Putamen (tissue), 1 donor: ENCODE data around the gene KIAA1671.
"Not testable (repeated sequence)": the region's sequence is repeated elsewhere in the genome, so short reads cannot be mapped to it uniquely, and the experiment has no call there.

Source experiments
- DNase-seq: peaks from one replicate; pipeline ENCODE4 v3.0.0-alpha.2; 2016; ENCODE audit warnings: low spot score

The KIAA1671 gene

DNA sequence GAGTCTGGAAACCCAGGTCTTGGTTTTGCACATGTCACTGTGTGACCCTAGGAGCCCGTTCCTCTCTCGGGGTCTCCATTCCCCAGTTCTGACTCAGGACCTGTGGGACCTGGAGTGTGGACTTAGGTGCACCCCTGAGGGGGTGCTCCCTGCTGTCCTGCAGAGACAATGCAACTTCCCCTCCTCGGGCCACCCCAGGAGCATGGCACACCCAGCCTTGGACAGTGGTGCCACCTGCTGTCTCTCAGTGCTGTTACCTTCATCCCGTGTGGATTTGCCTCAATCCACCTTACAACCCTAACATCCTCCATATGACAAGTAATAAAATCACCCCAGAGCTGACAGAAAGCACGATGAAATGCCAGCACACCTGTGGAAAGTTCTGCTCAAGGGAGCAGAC is 219.6 kb downstream of the KIAA1671 start:
- no peak for DNase-seq

DNA sequence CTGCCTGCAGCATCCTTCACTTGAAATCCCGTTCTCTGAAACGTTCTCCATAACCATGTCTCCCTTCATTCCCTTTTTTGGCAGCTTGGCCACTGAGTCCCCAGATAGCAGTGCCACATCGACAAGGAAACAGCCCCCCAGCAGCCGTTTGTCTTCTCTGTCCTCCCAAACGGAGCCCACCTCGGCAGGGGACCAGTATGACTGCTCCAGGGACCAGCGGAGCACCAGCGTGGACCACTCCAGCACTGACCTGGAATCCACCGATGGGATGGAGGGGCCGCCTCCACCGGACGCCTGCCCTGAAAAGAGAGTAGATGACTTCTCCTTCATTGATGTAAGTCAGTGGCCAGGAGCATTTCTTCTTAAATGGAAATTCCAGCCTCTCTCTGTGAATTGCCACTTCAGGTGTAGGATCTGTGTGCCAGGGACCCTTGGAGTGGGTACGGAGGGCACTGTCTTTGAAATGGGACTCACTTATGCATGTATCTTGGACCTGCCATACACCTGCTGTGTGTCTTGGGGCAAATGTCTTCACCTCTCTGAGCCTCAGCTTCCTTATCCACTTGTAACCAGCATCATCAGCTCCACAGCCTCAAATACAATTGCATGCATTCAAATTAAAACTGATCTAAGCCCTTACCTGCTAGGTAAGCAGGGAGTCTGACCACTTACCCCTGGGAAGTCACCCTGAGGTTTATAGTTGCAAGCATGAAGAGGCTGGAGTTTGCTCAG is 221.8 kb downstream of the KIAA1671 start:
- DNase-seq: no peak

DNA sequence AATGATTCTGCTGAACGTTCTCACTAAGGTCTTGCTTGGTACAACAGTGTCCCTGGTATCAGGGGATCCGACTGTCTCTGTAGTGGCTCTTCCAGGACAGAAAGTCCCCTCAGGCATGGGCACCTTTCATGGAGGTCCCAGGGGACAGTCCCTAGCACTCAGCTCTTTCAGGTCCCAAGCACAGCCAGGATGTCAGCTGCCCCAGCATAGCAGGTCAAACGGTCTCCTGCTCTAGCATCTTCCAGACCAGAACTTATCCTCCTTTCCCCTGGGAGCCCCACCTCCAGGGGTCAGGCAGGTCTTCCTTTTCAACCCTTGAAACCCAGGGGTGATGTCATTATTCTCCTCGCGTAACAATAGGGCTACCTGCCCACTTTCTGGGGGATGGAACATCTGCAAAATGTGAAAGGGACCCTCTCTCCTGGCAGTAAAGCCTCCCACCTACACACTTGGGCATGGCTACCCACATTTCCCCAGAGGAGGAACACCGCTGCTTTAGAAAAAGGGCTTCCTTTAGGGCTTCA is 222.4 kb downstream of the KIAA1671 start:
- DNase-seq: no peak

DNA sequence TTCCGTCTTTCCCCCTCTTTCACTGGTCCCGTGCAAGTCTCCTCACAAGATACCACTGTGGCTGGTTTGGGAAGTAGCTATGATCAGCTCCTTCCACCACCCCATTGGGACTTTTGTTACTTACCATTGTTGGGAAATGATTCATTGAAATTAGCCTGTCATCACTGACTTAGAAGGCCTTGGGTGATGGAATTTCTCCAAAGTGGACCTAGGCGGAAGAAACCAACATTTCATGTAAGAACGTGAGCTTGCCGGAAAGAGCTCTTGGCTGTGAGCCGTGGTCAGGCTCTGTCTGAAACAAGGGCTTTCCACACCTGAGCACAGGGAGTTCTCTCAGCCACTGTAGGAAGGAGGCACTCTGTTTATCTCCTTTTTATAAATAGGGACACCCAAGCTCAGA is 223.7 kb downstream of the KIAA1671 start:
- DNase-seq: no peak

DNA sequence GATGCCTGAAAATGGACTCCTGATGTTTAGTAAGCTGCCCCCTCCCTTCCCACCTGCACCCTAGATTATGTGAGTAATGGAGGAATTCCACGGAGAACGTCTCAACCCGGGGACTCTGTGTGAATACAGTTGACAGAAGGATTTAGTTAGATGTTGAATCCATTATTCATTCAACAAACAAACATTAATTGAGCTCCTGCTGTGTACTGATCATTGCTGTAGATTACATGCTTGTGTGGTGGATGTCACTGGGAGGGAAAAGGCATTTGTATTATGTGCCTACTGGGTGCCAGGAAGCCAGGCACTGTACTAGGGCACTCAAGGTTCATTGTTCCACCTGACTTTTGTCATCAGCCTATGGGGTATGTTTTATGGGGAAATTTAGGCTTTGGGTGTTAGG is 224.3 kb downstream of the KIAA1671 start:
- no peak for DNase-seq

DNA sequence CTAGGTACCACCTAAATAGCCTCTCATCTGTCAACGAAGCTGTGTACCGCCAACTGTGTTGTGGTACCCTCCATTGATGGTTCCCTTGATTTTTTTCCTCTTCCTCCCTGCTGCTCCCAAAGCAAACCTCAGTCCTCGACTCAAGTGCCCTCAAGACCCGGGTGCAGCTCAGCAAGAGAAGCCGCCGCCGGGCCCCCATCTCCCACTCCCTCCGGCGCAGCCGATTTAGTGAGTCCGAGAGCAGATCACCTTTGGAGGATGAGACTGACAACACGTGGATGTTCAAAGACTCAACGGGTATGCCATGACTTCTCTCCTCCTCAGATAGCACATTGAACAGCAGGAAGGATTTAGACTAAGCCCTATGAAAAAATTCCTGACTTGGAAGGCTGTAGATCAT is 224.7 kb downstream of the KIAA1671 start:
- DNase-seq: no peak

DNA sequence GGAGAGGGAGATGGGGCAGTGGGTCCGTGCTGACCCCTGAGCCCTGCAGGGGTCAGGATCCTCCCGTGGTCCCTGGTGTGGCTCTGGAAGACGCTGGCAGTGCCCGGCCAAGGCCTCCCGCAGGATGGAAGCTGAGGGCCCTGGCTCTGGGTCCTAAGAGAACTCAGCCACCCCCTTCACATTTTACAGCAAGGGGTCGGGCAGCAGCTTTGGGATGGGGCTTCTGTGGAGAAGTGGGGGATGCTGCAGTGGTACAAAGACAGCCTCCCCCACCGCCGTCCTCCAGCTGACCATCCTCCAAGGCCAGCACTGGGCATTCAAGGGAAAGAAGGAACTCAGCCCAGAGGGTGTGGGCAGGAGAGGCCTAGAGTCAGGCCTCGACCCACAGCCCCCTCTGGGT is 225.4 kb downstream of the KIAA1671 start:
- no peak for DNase-seq

DNA sequence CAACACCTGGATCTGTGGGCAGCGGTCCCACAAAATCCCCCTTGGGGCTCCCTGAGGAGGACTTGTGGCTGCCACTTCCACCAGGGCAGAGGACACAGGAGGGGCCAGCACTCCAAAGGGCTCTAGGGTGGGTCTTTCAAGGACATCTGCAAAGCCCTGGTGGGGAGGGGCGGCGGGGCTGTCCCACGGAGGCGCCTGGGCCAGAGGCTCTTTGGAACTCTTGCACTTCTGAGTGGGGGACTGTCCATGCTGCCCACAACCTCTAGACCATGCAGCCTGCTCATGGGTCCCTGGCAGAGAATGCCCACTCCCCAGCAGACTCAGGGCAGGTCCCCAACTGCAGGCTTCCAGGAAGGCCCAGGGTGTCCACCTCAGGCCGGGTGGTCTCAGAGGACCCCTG is 225.8 kb downstream of the KIAA1671 start:
- not testable (repeated sequence) for DNase-seq

DNA sequence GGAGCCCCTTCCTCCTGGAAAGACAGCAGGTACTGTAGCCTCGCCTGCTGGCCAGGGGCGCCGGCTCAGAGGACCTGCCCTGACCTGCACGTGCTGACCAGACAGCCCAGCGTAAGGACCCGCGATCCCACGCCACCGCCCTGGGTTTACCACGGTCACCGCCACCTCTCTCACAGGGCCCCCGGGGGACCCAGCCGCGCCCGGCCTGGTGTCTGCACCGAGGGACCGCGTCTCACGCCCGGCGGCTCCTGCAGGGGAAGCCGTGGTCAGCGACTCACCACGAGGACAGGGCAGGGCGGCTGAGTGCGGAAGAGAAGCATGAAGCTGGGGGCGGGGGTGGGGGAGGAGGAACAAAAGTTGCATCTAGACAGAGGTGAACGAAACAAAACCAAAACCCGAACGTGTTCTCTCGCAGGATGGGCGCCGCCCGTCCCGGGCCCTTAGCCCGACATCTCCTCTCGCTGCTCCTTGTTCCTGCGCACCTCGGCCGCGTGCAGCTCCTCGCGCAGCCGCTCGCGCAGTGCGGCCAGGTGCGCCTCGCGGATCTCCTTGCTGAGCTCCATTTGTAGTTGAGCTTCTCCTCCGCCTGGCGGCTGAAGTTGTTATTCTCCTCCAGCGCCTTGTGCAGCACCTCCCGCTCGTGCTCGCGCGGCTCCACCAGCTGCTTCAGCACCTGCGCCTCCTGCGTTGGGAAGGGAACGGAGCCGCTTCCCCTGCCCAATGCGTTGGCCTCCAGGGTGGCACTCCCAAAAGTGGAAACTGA is 226.5 kb downstream of the KIAA1671 start:
- not testable (repeated sequence) for DNase-seq

DNA sequence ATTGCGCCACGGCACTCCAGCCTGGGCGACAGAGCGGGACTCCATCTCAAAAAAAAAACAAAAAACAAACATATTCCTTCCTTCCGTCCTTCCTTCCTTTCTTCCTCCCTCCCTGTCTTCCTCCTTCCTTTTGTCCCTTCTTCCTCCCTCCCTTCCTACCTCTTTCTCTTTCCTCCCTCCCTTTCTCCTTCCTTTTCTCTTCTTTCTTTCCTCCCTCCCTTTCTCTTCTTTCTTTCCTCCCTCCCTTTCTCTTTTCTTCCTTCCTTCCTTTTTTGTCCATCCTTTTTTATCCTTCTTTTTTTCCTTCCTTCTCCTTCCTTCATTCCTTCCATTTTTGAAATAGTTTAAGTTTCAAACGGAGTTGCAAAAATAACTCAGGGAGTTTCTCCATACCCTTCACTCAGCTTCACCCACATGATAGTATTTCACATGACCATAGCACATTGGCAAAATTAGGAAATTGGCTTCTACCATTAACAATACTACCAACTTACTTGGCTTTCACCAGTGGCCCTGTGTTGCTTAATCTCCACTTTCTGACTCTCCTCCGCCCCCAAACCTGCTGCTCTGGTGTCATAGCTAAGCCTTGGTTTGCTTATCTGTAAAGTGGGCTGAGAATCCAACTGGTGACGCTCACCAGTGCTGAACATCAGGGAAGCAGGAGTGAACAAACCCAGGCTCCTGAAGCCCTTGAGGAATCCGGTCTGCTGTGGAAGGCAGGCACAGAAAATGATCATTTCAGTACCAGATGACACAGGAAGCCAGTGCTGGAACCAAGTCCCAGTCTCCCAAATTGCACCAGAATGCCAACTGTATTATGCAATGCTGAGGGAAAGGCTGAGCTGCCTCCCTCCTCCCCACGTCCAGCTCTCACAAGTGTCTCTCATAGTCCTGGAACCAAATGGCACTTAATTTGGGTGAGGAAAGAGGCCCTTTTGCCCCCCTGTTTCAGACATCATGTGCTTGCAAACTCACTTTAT is 229.9 kb downstream of the KIAA1671 start:
- no peak for DNase-seq

DNA sequence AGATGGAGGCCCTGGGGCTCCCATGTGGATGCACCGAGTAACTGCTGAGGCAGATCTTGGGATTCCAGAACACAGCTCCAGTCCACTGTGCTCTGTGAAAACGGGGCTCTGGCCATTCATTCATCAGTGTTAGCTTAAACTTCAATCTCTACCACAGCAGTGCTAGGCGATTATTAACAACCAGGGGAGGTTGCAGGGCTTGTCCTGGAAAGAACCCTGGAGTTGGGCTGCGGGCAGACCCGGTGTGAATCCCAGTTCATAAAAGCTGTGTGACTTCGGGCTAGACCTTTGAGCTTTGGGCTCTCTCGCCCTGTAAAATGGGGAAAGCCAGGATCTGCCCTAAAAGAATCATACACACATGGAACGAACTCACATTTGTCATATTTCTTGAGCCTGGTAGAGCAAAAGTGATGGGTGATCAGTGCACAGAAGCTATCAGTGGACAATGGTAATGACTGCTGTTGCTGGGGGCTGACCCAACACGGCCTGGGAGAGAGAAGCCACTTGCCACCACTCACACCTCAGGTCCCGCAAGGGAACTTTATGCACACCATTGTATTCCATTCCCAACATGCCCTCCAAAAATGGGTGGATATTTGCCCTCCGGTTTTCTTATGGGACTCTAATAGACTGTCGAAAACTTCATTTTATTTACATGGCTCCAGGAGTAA is 231.6 kb downstream of the KIAA1671 start:
- no peak for DNase-seq

DNA sequence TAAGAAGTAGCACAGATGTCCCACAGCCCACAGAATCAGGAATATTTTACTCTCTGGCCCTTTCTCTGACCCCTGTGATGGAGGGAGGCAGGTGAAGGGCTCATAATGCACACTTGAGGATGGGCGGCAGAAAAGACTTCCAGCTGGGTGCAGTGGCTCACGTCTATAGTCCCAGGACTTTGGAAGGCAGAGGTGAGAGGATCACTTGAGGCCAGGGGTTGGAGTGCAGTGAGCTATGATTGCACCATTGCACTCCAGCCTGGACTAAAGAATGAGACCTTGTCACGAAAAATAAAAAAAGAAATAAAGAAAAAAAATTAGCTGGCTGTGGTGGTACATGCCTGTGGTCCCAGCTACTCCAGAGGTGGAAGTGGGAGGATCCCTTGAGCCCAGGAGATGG is 233.6 kb downstream of the KIAA1671 start:
- DNase-seq: no peak

DNA sequence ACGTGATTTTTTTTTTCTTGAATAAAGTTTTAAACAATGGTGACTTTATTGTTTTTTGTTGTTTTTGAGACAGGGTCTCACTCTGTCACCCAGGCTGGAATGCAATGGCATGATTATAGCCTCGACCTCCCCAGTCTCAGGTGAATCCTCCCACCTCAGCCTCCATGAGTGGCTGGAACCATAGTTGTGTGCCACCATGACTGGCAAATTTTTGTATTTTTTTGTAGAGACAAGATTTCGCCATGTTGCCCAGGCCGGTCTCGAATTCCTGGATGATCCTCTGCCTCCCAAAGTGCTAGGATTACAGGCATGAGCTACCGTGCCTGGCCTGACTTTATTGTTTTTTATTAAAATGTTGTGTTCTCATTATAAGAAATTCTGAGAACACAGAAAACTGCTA is 235.0 kb downstream of the KIAA1671 start:
- DNase-seq: no peak

DNA sequence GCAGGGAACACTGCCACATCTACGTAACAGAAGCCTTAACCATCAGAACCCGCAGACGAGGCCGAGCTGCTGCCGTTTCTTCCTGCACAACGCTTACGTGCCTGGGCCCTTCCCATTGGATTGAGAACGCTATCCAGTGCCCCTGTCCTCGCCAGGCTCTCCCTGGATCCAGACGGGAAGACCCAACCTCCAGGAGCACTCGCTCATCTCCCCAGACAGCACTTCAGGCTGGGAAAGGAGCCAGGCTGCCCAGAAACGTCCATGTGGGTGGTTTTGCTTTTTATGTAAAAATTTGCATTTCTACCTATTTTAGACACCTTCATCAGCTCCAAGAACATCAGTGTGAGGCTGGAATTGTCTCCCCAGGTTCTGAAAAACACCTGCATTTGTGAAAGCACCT is 239.9 kb downstream of the KIAA1671 start:
- no peak for DNase-seq

DNA sequence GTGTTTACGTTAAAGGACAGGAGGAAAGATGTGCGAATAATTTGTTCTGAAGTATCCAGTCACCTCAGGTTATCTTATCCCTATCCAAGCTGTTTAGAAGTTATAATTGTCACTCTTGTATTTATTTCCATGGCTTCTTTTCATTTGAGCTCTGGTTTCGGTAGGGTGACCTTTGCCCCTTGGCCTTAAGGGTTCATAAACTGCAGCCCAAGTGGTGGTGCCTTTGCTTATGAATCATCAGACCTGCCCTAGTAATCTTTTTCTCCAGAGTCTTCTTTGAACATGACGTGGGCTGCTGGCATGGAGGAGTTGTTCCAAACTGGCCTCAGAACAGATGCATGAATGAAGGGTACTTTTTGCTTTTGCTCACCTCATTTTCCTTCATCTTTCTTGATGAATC is 240.6 kb downstream of the KIAA1671 start:
- no peak for DNase-seq

DNA sequence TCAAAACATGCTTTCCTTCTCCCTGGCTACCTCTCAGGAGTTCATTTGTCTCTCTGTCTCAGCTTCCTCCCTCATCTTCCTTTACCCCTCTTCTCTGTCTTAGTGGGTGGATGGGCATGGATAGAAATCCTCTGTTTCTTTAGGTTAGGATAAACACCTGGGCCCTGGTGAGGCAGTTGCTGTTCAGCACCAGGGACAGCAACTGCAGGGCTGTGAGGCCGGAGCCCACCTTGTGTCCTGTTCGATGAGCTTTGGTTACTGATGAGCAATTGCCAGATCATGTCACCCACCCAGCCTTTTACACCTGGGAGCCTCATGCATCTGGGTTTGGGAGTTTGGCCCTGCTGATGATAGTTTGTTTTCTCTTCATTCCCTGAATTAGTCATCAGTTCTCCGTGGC is 241.0 kb downstream of the KIAA1671 start:
- no peak for DNase-seq

DNA sequence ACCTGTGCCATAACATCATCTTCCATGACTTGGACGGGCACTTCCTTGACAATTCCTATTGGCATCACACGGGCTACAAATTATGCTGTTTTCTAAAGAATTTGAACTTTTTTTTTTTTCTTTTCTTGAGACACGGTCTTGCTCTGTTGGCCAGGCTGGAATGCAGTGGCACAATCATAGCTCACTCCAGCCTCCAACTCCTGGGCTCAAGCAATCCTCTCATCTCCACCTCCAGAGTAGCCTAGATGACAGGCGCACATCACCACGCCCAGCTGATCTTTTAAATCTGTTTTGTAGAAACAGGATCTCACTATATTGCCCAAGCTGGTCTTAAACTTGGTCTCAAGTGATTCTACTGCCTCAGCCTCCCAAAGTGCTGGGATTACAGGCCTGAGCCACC is 243.8 kb downstream of the KIAA1671 start:
- DNase-seq: no peak

DNA sequence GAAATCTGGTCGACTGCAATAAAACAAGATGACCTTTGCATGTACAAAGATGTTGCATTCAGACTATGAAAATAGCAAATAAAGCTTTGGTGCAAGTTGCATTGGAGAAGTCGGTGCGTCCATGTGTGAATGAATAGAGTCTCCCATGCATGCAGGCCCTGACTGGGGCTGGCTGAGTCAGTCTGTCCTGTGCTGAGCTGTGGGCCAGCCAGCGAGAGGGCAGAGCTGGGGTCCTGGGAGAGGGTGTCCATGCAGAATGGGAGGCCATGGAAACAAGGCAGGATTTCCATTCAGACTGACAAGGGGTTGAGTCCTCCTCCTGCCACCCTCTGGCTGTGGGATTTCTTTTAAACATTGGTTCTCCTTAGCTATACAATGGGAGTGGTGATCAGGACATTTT is 244.8 kb downstream of the KIAA1671 start:
- DNase-seq: no peak

DNA sequence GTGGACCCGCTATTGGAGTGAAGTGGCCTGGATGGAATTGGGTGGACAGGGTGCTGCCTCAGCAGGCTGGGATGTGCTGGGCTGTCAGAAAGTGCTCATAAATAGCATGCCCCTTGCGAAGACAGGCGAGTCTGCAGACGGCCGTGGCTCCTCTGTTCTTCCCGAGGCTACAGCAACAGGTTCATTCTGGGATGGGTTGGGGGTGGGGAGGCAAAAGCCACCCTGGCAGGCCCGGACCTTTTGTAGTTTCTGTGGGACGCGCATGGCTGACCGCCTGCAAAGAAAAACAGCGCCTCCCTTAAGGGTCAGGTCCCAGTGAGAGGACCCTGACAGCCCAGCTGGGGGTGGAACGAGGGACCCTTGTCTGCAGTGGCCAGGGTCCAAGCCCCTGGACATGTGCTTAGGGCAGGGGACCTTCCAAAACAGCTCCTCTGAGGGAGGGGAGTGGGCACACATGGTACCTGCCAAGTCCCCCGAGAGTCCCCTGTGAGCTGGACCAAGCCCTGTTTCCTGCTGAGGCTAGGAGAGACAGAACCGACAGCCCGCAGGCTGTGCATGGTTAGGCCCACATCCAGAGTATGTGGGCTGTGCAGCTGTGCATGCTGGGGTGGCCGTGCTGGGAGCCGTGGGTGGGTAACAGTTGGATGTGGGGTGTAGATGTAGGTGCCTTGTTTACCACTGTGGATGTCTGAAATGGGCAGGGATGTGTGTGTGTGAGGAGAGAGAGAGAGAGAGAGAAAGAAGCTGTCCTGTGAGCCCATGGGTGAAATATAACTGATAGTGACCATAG is 247.4 kb downstream of the KIAA1671 start, which contains the start of gene CRYBB3:
Gene CRYBB3 (plus strand): TSS at position 128 of the 790 bp plus-strand sequence. CDS start 1,539 bp downstream, outside the sequence.
- DNase-seq: no peak

DNA sequence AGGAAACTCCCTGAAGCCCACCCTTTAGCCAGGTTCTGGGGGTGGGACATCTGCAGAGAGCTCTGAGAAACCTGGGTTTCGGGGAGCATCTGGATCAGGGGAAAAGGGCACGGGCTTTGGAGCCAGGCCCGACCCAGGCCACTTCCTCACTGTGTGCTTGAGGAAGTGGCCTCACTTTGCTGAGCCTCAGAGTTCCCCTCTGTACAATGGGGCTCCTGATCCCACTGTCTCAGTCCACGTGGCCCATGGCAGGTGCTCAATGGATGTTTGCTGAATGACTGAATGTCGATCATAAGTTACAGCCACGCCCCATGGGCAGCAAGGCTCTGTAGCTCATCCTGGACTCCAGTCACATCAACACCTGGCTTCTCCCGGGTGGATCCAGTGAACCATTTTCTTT is 248.5 kb downstream of the KIAA1671 start:
- DNase-seq: no peak
